Fibroblast of pulmonary artery (primary cell): ENCODE measurements around the gene HOXC6.

Source experiments
- DNase-seq: peaks from one replicate; pipeline ENCODE4 v3.0.0-alpha.2; 2010; ENCODE audit warnings: low read depth
- H3K4me3 ChIP-seq: replicated peaks from 2 replicates; pipeline ENCODE4 v1.5.1; 2011; ENCODE audit warnings: low read depth, mild to moderate bottlenecking, control low read depth, low read length, moderate library complexity
- CTCF ChIP-seq: IDR thresholded peaks from 2 replicates; pipeline ENCODE4 v1.5.1; 2011; ENCODE audit warnings: mild to moderate bottlenecking, control low read depth, low read length, inconsistent platforms; ENCODE audit errors: missing control alignments

Gene HOXC6

GRCh38 chr12:54014377-54015017, 13.7 kb upstream of the HOXC6 start:
- no peak overlapping the region for H3K4me3 ChIP-seq
- no peak for DNase-seq
- TF ChIP-seq CTCF: no peak

GRCh38 chr12:54015018-54015931, 13.0 kb upstream of the HOXC6 start:
- TF ChIP-seq CTCF: no peak
- no peak for DNase-seq
- no peak overlapping the region for H3K4me3 ChIP-seq

- TF ChIP-seq CTCF: no peak
- no peak overlapping the region for H3K4me3 ChIP-seq
These were observed 12.2 kb upstream of the HOXC6 start for GRCh38 chr12:54016051-54016450.

GRCh38 chr12:54016478-54016964, 11.7 kb upstream of the HOXC6 start:
- DNase-seq: peak; percentile 20
- TF ChIP-seq CTCF: no peak
- no peak overlapping the region for H3K4me3 ChIP-seq

More at GRCh38 chr12:54016051-54016450, 12.2 kb upstream of the HOXC6 start:
- no peak for DNase-seq

- no peak for DNase-seq
- H3K4me3 ChIP-seq: peak overlapping the region; percentile 37
- TF ChIP-seq CTCF: no peak
These were observed 11.0 kb upstream of the HOXC6 start for GRCh38 chr12:54017027-54017788.

- no peak for TF ChIP-seq CTCF
- peak overlapping the region; percentile 37 for H3K4me3 ChIP-seq
These were observed 10.3 kb upstream of the HOXC6 start for GRCh38 chr12:54017878-54018467.

More at GRCh38 chr12:54017878-54018467, 10.3 kb upstream of the HOXC6 start:
- DNase-seq: peak; percentile 29
